IMR-90 (cell line): ENCODE measurements around the gene FDXR. TPM values are rescaled to one million over a fixed set of nuclear protein-coding genes. Genes with fewer than 3 reads are reported as not detected.
"Not testable (repeated sequence)": the region's sequence is repeated elsewhere in the genome, so short reads cannot be mapped to it uniquely, and the experiment has no call there.

Experiments
- ATAC-seq: fragments of 200-7000 bp; cut with Tn5 transposase; 2 replicates; pipeline ENCODE4 v1.9.1; 2020; ENCODE audit warnings: low read depth, mild to moderate bottlenecking, moderate library complexity
- BruUV-seq: library from RNA; stranded (reverse); fragments of 400-500 nt; replicated peaks from 2 replicates; lab custom pipeline; 2021; lab: Mats Ljungman, UMichigan
- CTCF ChIA-PET: fragments of 300-600 bp; formaldehyde crosslinking; extraction: SDS; loops from one replicate; lab custom pipeline; 2021; ENCODE audit warnings: antibody characterized with exemption; lab: Yijun Ruan, JAX
- POLR2A ChIA-PET: fragments of 300-600 bp; sonication (Branson Sonifier 250); formaldehyde crosslinking; loops from one replicate; lab custom pipeline; 2022; ENCODE audit warnings: antibody characterized with exemption; ENCODE audit not compliant: unreplicated experiment; lab: Charles Lee
- DNase-seq: peaks from one replicate; pipeline ENCODE4 v3.0.0; 2013
- H2AFZ ChIP-seq: replicated peaks from 2 replicates; pipeline ENCODE3; 2013; ENCODE audit warnings: low read length, mild to moderate bottlenecking; ENCODE audit not compliant: poor library complexity
- H2AK5ac ChIP-seq: 2 replicates; pipeline ENCODE4 v1.6.1; 2013; ENCODE audit warnings: low read depth, low read length, inconsistent platforms
- H2AK9ac ChIP-seq: replicated peaks from 2 replicates; pipeline ENCODE3; 2013; ENCODE audit warnings: mild to moderate bottlenecking, low read depth, low read length, moderate library complexity; ENCODE audit not compliant: poor library complexity
- H2BK120ac ChIP-seq: 2 replicates; pipeline ENCODE4 v1.6.1; 2013; ENCODE audit warnings: low read depth, low read length, inconsistent platforms
- H2BK15ac ChIP-seq: 3 replicates; pipeline ENCODE4 v1.6.1; 2013; ENCODE audit warnings: low read depth, low read length, inconsistent platforms
- H2BK20ac ChIP-seq: 2 replicates; pipeline ENCODE4 v1.6.1; 2013; ENCODE audit warnings: low read depth, mild to moderate bottlenecking, inconsistent platforms, low read length, moderate library complexity
- H2BK5ac ChIP-seq: 2 replicates; pipeline ENCODE4 v1.6.1; 2013; ENCODE audit warnings: mild to moderate bottlenecking, low read depth, low read length, inconsistent platforms; ENCODE audit not compliant: poor library complexity, severe bottlenecking
- H3K14ac ChIP-seq: replicated peaks from 2 replicates; pipeline ENCODE4 v1.6.1; 2013; ENCODE audit warnings: low read depth, low read length, inconsistent platforms
- H3K18ac ChIP-seq: 2 replicates; pipeline ENCODE4 v1.6.1; 2013; ENCODE audit warnings: low read depth, low read length, control low read depth
- H3K23ac ChIP-seq: 2 replicates; pipeline ENCODE4 v1.6.1; 2013; ENCODE audit warnings: low read depth, low read length, inconsistent platforms
- H3K27ac ChIP-seq: 2 replicates; pipeline ENCODE4 v1.5.1; 2013; ENCODE audit warnings: mild to moderate bottlenecking, control low read depth, low read length; ENCODE audit not compliant: insufficient read depth
- H3K27me3 ChIP-seq: 2 replicates; pipeline ENCODE4 v1.6.1; 2013; ENCODE audit warnings: low read length; ENCODE audit not compliant: control insufficient read depth, insufficient read depth
- H3K36me3 ChIP-seq: 2 replicates; pipeline ENCODE4 v1.6.1; 2013; ENCODE audit warnings: low read length, mixed read lengths; ENCODE audit not compliant: control insufficient read depth, insufficient read depth
- H3K4ac ChIP-seq: 2 replicates; pipeline ENCODE4 v1.6.1; 2013; ENCODE audit warnings: low read depth, low read length, inconsistent platforms
- H3K4me1 ChIP-seq: 2 replicates; pipeline ENCODE4 v1.6.1; 2013; ENCODE audit warnings: low read length, mixed read lengths; ENCODE audit not compliant: control insufficient read depth, insufficient read depth
- H3K4me2 ChIP-seq: 2 replicates; pipeline ENCODE4 v1.6.1; 2013; ENCODE audit warnings: low read depth, mild to moderate bottlenecking, control low read depth, low read length, moderate library complexity
- H3K4me3 ChIP-seq: 2 replicates; pipeline ENCODE4 v1.5.1; 2013; ENCODE audit warnings: low read depth, mild to moderate bottlenecking, control low read depth, low read length, moderate library complexity; ENCODE audit not compliant: insufficient read depth
- H3K56ac ChIP-seq: 2 replicates; pipeline ENCODE4 v1.6.1; 2013; ENCODE audit warnings: low read length, inconsistent platforms; ENCODE audit not compliant: insufficient read depth; ENCODE audit errors: extremely low read depth
- H3K79me1 ChIP-seq, 2 experiments: 2 replicates each; pipeline ENCODE4 v1.6.1; 2013; ENCODE audit warnings: low read length in 2 of 2, inconsistent platforms in 1 of 2, low read depth in 1 of 2
- H3K9ac ChIP-seq: 2 replicates; pipeline ENCODE4 v1.6.1; 2013; ENCODE audit warnings: low read depth, low read length, control low read depth
- H3K9me1 ChIP-seq: 2 replicates; pipeline ENCODE4 v1.6.1; 2013; ENCODE audit warnings: low read length, inconsistent platforms; ENCODE audit not compliant: insufficient read depth
- H3K9me3 ChIP-seq: 2 replicates; pipeline ENCODE4 v1.6.1; 2013; ENCODE audit warnings: low read length; ENCODE audit not compliant: control insufficient read depth, insufficient read depth
- H4K20me1 ChIP-seq: 2 replicates; pipeline ENCODE4 v1.6.1; 2013; ENCODE audit warnings: low read length, inconsistent platforms; ENCODE audit not compliant: insufficient read depth
- H4K5ac ChIP-seq: 2 replicates; pipeline ENCODE4 v1.6.1; 2013; ENCODE audit warnings: mild to moderate bottlenecking, low read depth, low read length, control low read depth
- H4K8ac ChIP-seq, 2 experiments: 2 replicates each; pipeline ENCODE4 v1.6.1; 2013; ENCODE audit warnings: low read depth in 2 of 2, low read length in 2 of 2, control low read depth in 1 of 2, inconsistent platforms in 1 of 2
- H4K91ac ChIP-seq: 2 replicates; pipeline ENCODE4 v1.6.1; 2013; ENCODE audit warnings: low read depth, low read length, inconsistent platforms; ENCODE audit not compliant: insufficient read depth
- CEBPB ChIP-seq: IDR thresholded peaks from 2 replicates; pipeline ENCODE4 v1.6.1; 2012; ENCODE audit warnings: low read depth, low read length, improper control_type of control experiment
- MAFK ChIP-seq: IDR thresholded peaks from 2 replicates; pipeline ENCODE4 v1.6.1; 2012; ENCODE audit warnings: low read depth, low read length, improper control_type of control experiment
- MAZ ChIP-seq: IDR thresholded peaks from 2 replicates; pipeline ENCODE4 v1.6.1; 2012; ENCODE audit warnings: low read depth, mild to moderate bottlenecking, low read length, improper control_type of control experiment, moderate library complexity, borderline replicate concordance
- MXI1 ChIP-seq: IDR thresholded peaks from 2 replicates; pipeline ENCODE4 v1.6.1; 2012; ENCODE audit warnings: low read depth, mild to moderate bottlenecking, low read length, moderate library complexity, borderline replicate concordance
- WGBS, 2 experiments: methylation state at CpG; one replicate each; pipeline versions ENCODE4 v1.1.5 to v1.1.7; 2013; ENCODE audit warnings: missing lambda C conversion rate in 2 of 2; ENCODE audit not compliant: insufficient read length in 1 of 2; ENCODE audit errors: extremely low coverage in 2 of 2; 5-methylcytosine and 5-hydroxymethylcytosine counted together
- dilution Hi-C: fragments of 300-500 bp; cut with HindIII; formaldehyde crosslinking; loops from one replicate; pipeline ENCODE4 v1.14.3; 2018; ENCODE audit warnings: low sequenced_read_pairs; ENCODE audit not compliant: unreplicated experiment
- in situ Hi-C: fragments of 300-500 bp; cut with MboI; formaldehyde crosslinking; loops from 3 replicates; pipeline ENCODE4 v1.14.3; 2019; ENCODE audit warnings: low sequenced_read_pairs, inconsistent platforms, mixed read lengths
- intact Hi-C: fragments of 100-400 bp; cut with micrococcal nuclease; formaldehyde crosslinking; loops from 2 replicates; pipeline ENCODE4 v1.10.0; 2022
- polyA plus RNA-seq, 3 experiments: library from polyadenylated mRNA; depleted of rRNA; stranded (reverse); fragments of >200 nt; gene quantifications; 2 replicates each; pipeline ENCODE4 v1.2.3, GENCODE V29; 2012; ENCODE audit warnings: low replicate concordance in 1 of 3
- total RNA-seq: library from RNA; depleted of rRNA; stranded (reverse); fragments of >200 nt; gene quantifications from 2 replicates; pipeline ENCODE4 v1.2.3, GENCODE V29; 2012

Gene FDXR
- total and polyA plus RNA-seq, 2 of the 4 experiments (the other 2 are of a cell fraction) = 12.4 to 18.6 TPM

GRCh38 chr17:74870512-74870911 is 2.3 kb downstream of the FDXR start:
- in situ Hi-C loops (loop anchor here (25.0 kb wide), 1 partner anchor 658 kb away; the partner anchor contains the start of genes RPL38 and TTYH2), dilution Hi-C loops (no loop called here), intact Hi-C loops (no loop called here)
- DNase-seq (peak; percentile 70), ATAC-seq (no peak)
- no peak overlapping the region for H2BK15ac ChIP-seq
- no peak for TF ChIP-seq CEBPB
- TF ChIP-seq MXI1 = peak; percentile 41; the same call in 1 of the 2 replicates
- no peak for TF ChIP-seq MAFK
- 0 out of 2 replicates have a peak, but pooled peaks have one; percentile 38 for TF ChIP-seq MAZ
- no peak overlapping the region for H4K5ac ChIP-seq
- no peak overlapping the region for H3K4me2 ChIP-seq
- 0 out of 2 replicates have a peak, but pooled peaks cover 3% of the 10 kb centered on the region for H4K20me1 ChIP-seq
- peaks cover 11% of the 10 kb centered on the region for H3K4me1 ChIP-seq
- H3K18ac ChIP-seq = no peak overlapping the region
- H3K4ac ChIP-seq = no peak overlapping the region
- no peak overlapping the region for H2BK20ac ChIP-seq
- no peak overlapping the region for H2BK120ac ChIP-seq
- no peak overlapping the region for H2AK9ac ChIP-seq
- no CpG with 5 or more reads among the region's 3 CpGs for WGBS, 2 experiments
- peaks cover 16% of the 10 kb centered on the region for H3K9me1 ChIP-seq
- H4K8ac ChIP-seq = no peak overlapping the region
- no peak overlapping the region for H3K9ac ChIP-seq
- BruUV-seq = no TSS peak
- no peak overlapping the region for H3K27ac ChIP-seq
- H3K79me1 ChIP-seq = peaks cover 17 to 35% of the 10 kb centered on the region in 2 experiments; a peak in 3 of 4 replicates
- H3K36me3 ChIP-seq = peaks cover 2% of the 10 kb centered on the region; the same call in 1 of the 2 replicates
- H2AK5ac ChIP-seq = no peak overlapping the region
- no peaks in the 10 kb centered on the region for H3K9me3 ChIP-seq
- no peak overlapping the region for H3K4me3 ChIP-seq
- H3K56ac ChIP-seq = no peak overlapping the region
- ChIA-PET POLR2A (interaction anchor here (0.6 kb wide), 1 partner anchor 9 kb away, joined by 3 read pairs; no protein-coding TSS in a partner anchor), CTCF (no interaction called here)
- H3K14ac ChIP-seq = no peak overlapping the region
- no peaks in the 10 kb centered on the region for H3K27me3 ChIP-seq
- no peak overlapping the region for H2BK5ac ChIP-seq
- H2AFZ ChIP-seq = no peak overlapping the region
- no peak overlapping the region for H4K91ac ChIP-seq
- H3K23ac ChIP-seq = no peak overlapping the region

- CTCF ChIA-PET, ATAC-seq, H3K4me3 ChIP-seq, H3K23ac ChIP-seq, H4K8ac ChIP-seq, H3K36me3 ChIP-seq, H2AK9ac ChIP-seq, H3K9me3 ChIP-seq, H3K18ac ChIP-seq, H3K27ac ChIP-seq, intact Hi-C loops, H3K56ac ChIP-seq, H3K27me3 ChIP-seq, H3K9ac ChIP-seq, H2AFZ ChIP-seq, H2BK5ac ChIP-seq, H3K4ac ChIP-seq, H4K20me1 ChIP-seq, H2BK120ac ChIP-seq, H2AK5ac ChIP-seq, H2BK15ac ChIP-seq, H4K91ac ChIP-seq, H2BK20ac ChIP-seq, BruUV-seq, DNase-seq, H3K14ac ChIP-seq, H4K5ac ChIP-seq, H3K4me2 ChIP-seq, dilution Hi-C loops: not testable (repeated sequence)
- Histone ChIP-seq H3K79me1 (peaks cover 17 to 35% of the 10 kb centered on the region in 2 experiments; a peak in 3 of 4 replicates), H3K4me1 (peaks cover 11% of the 10 kb centered on the region), H3K9me1 (peaks cover 16% of the 10 kb centered on the region)
- in situ Hi-C loops = loop anchor here (25.0 kb wide), 1 partner anchor 658 kb away; the partner anchor contains the start of genes RPL38 and TTYH2
- POLR2A ChIA-PET = interaction anchor here (0.6 kb wide), 1 partner anchor 8 kb away, joined by 3 read pairs; no protein-coding TSS in a partner anchor
- no CpG with 5 or more reads among the region's 9 CpGs for WGBS, 2 experiments
These were observed 2.8 kb downstream of the FDXR start for GRCh38 chr17:74870028-74870427.
